ENCODE data around the gene ATP2C2.

The ATP2C2 gene

GRCh38 chr16:84380405-84380804, 12.1 kb downstream of the ATP2C2 start:
- TF ChIP-seq SIN3A (IDR thresholded peaks at IDR 0.05; ENCODE audit: borderline replicate concordance, insufficient read depth, low read length) (no peak), FOXP2 (optimal IDR thresholded peaks at IDR 0.05; ENCODE audit: borderline replicate concordance, extremely low read depth, extremely low read length, insufficient read depth) (no peak), TAF1 (IDR thresholded peaks at IDR 0.05; ENCODE audit: borderline replicate concordance, insufficient read depth, low read length) (no peak), POLR2AphosphoS5 (IDR thresholded peaks at IDR 0.05; ENCODE audit: low read depth, low read length) (no peak), REST (IDR thresholded peaks at IDR 0.05; ENCODE audit: insufficient read depth in 1 of 2, low read depth in 2 of 2, low read length in 2 of 2) (no peak)

- no peak for TF ChIP-seq FOXP2 (optimal IDR thresholded peaks at IDR 0.05; ENCODE audit: borderline replicate concordance, extremely low read depth, extremely low read length, insufficient read depth)
- no peak for TF ChIP-seq REST (IDR thresholded peaks at IDR 0.05; ENCODE audit: insufficient read depth in 1 of 2, low read depth in 2 of 2, low read length in 2 of 2)
- no peak for TF ChIP-seq POLR2AphosphoS5 (IDR thresholded peaks at IDR 0.05; ENCODE audit: low read depth, low read length)
- no peak for TF ChIP-seq SIN3A (IDR thresholded peaks at IDR 0.05; ENCODE audit: borderline replicate concordance, insufficient read depth, low read length)
- no peak for TF ChIP-seq TAF1 (IDR thresholded peaks at IDR 0.05; ENCODE audit: borderline replicate concordance, insufficient read depth, low read length)
Observed at GRCh38 chr16:84382396-84382795, 14.1 kb downstream of the ATP2C2 start.

- TF ChIP-seq REST (IDR thresholded peaks at IDR 0.05; ENCODE audit: insufficient read depth in 1 of 2, low read depth in 2 of 2, low read length in 2 of 2), result no peak
- no peak for TF ChIP-seq FOXP2 (optimal IDR thresholded peaks at IDR 0.05; ENCODE audit: borderline replicate concordance, extremely low read depth, extremely low read length, insufficient read depth)
- TF ChIP-seq SIN3A (IDR thresholded peaks at IDR 0.05; ENCODE audit: borderline replicate concordance, insufficient read depth, low read length), result no peak
- TF ChIP-seq POLR2AphosphoS5 (IDR thresholded peaks at IDR 0.05; ENCODE audit: low read depth, low read length), result no peak
- no peak for TF ChIP-seq TAF1 (IDR thresholded peaks at IDR 0.05; ENCODE audit: borderline replicate concordance, insufficient read depth, low read length)
Observed at GRCh38 chr16:84383106-84383505, 14.8 kb downstream of the ATP2C2 start.

- TF ChIP-seq POLR2AphosphoS5 (IDR thresholded peaks at IDR 0.05; ENCODE audit: low read depth, low read length), result no peak
- TF ChIP-seq FOXP2 (optimal IDR thresholded peaks at IDR 0.05; ENCODE audit: borderline replicate concordance, extremely low read depth, extremely low read length, insufficient read depth), result no peak
- no peak for TF ChIP-seq SIN3A (IDR thresholded peaks at IDR 0.05; ENCODE audit: borderline replicate concordance, insufficient read depth, low read length)
- TF ChIP-seq REST (IDR thresholded peaks at IDR 0.05; ENCODE audit: insufficient read depth in 1 of 2, low read depth in 2 of 2, low read length in 2 of 2), result no peak
- no peak for TF ChIP-seq TAF1 (IDR thresholded peaks at IDR 0.05; ENCODE audit: borderline replicate concordance, insufficient read depth, low read length)
Observed at GRCh38 chr16:84386047-84386446, 17.7 kb downstream of the ATP2C2 start.

- TF ChIP-seq SIN3A (IDR thresholded peaks at IDR 0.05; ENCODE audit: borderline replicate concordance, insufficient read depth, low read length), result no peak
- TF ChIP-seq FOXP2 (optimal IDR thresholded peaks at IDR 0.05; ENCODE audit: borderline replicate concordance, extremely low read depth, extremely low read length, insufficient read depth), result no peak
- no peak for TF ChIP-seq TAF1 (IDR thresholded peaks at IDR 0.05; ENCODE audit: borderline replicate concordance, insufficient read depth, low read length)
- no peak for TF ChIP-seq POLR2AphosphoS5 (IDR thresholded peaks at IDR 0.05; ENCODE audit: low read depth, low read length)
- TF ChIP-seq REST (IDR thresholded peaks at IDR 0.05; ENCODE audit: insufficient read depth in 1 of 2, low read depth in 2 of 2, low read length in 2 of 2), result no peak
Observed at GRCh38 chr16:84387021-84387420, 18.7 kb downstream of the ATP2C2 start.

Data from PFSK-1 (cell line).